ENCODE results near the gene LSAMP. TPM values are rescaled to one million over a fixed set of nuclear protein-coding genes. Genes with fewer than 3 reads are reported as not detected.

The LSAMP gene
- total and polyA plus RNA-seq, 9 of the 15 experiments (the other 6 are each of a cell fraction or from before 2014, with no cell fraction given): 0.09 to 0.11 TPM; not detected in 7

DNA sequence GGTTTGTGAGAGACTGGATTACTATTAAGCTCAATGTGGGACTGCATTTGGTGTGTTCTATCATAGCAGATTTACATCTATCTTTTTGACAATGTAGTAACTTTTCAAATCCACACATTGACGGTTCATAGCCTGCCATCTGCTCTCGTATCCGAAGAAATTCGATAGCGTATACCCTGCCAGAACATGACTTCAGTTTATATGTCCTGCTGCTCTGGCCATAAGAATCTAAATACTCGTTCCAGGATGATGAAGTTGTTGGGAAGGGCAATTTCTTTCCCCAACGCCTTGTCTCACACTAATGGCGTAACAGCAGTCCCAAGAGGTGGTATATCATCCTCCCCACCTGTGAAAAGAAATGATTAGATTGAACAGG lies 180.0 kb downstream of the LSAMP start (continued):
- TF ChIP-seq CHD7 (IDR thresholded peaks at IDR 0.05; ENCODE audit: low read depth, low read length) (no peak), ZNF76 (CRISPR knock-in tag; IDR thresholded peaks at IDR 0.05; ENCODE audit: borderline replicate concordance) (no peak), ZNF354B (CRISPR knock-in tag; IDR thresholded peaks at IDR 0.05) (no peak)
